SU-DHL-6 (cell line): Measurements from ENCODE around the gene RRP1B.
"Not testable (repeated sequence)": the region's sequence is repeated elsewhere in the genome, so short reads cannot be mapped to it uniquely, and the experiment has no call there.

Source experiments
- H2AFZ ChIP-seq: fragments of 200-600 bp; sonication (generic); 2 replicates; pipeline ENCODE4 v1.6.1; 2014; ENCODE audit warnings: low read depth, mild to moderate bottlenecking, moderate library complexity, mixed read lengths, antibody characterized with exemption, low read length; ENCODE audit not compliant: severe bottlenecking
- H3F3A ChIP-seq: fragments of 200-600 bp; shearing (Covaris generic); 2 replicates; pipeline ENCODE4 v1.6.0; 2016; ENCODE audit warnings: antibody characterized with exemption, mild to moderate bottlenecking; ENCODE audit not compliant: insufficient read depth
- H3K27ac ChIP-seq: fragments of 200-600 bp; sonication (generic); 2 replicates; pipeline ENCODE4 v1.5.1; 2016; ENCODE audit warnings: low read depth, mild to moderate bottlenecking, low read length, moderate library complexity, mixed read lengths
- H3K27me3 ChIP-seq: fragments of 200-600 bp; sonication (generic), shearing (Covaris generic); 2 replicates; pipeline ENCODE4 v1.6.0; 2014; ENCODE audit warnings: mild to moderate bottlenecking, low read length
- H3K36me3 ChIP-seq: fragments of 200-600 bp; sonication (generic); 2 replicates; pipeline ENCODE4 v1.6.1; 2014; ENCODE audit warnings: mild to moderate bottlenecking, low read length, mixed read lengths
- H3K4me2 ChIP-seq: fragments of 300-600, 200-600 bp; shearing (Covaris generic), sonication (generic); 2 replicates; pipeline ENCODE4 v1.6.0; 2014; ENCODE audit warnings: low read length, low read depth, mild to moderate bottlenecking; ENCODE audit not compliant: poor library complexity, severe bottlenecking
- H3K4me3 ChIP-seq: fragments of 200-600 bp; sonication (generic); 2 replicates; pipeline ENCODE4 v1.5.1; 2014; ENCODE audit warnings: antibody characterized with exemption, low read length, mild to moderate bottlenecking, mixed read lengths; ENCODE audit not compliant: insufficient read depth, poor library complexity, severe bottlenecking
- H3K79me2 ChIP-seq: fragments of 200-600 bp; sonication (generic); 2 replicates; pipeline ENCODE4 v1.6.1; 2014; ENCODE audit warnings: mild to moderate bottlenecking, low read length, moderate library complexity; ENCODE audit not compliant: insufficient read depth
- H3K9ac ChIP-seq: fragments of 200-600 bp; sonication (generic); 2 replicates; pipeline ENCODE4 v1.7.0; 2014; ENCODE audit warnings: mild to moderate bottlenecking, low read length
- H3K9me2 ChIP-seq: fragments of 200-600 bp; sonication (generic); replicated peaks from 2 replicates; pipeline ENCODE4 v1.6.1; 2014; ENCODE audit warnings: low read length; ENCODE audit not compliant: insufficient read depth
- H3K9me3 ChIP-seq: fragments of 200-600 bp; sonication (generic); 2 replicates; pipeline ENCODE4 v1.6.1; 2014; ENCODE audit warnings: low read length, mixed read lengths; ENCODE audit not compliant: insufficient read depth
- H4K20me1 ChIP-seq: fragments of 200-600 bp; sonication (generic); 2 replicates; pipeline ENCODE4 v1.6.1; 2014; ENCODE audit warnings: low read depth, mild to moderate bottlenecking, antibody characterized with exemption, low read length, moderate library complexity, mixed read lengths
- CTCF ChIP-seq: fragments of 200-600 bp; sonication (generic); IDR thresholded peaks from one replicate; pipeline ENCODE4 v1.5.1; 2017; ENCODE audit warnings: antibody characterized with exemption, mild to moderate bottlenecking, low read length, moderate library complexity; ENCODE audit not compliant: insufficient read depth, poor library complexity, severe bottlenecking
- EZH2phosphoT487 ChIP-seq: fragments of 200-600 bp; sonication (generic), shearing (Covaris generic); conservative IDR thresholded peaks from 2 replicates; pipeline ENCODE4 v1.6.1; 2018; ENCODE audit warnings: mild to moderate bottlenecking, antibody characterized with exemption, low read length, moderate library complexity, mixed read lengths

The RRP1B gene

GRCh38 chr21:43679951-43680350 is 20.6 kb downstream of the RRP1B start:
- H3K9me3 ChIP-seq: no peaks in the 10 kb centered on the region
- H3K4me2 ChIP-seq: no peak overlapping the region
- 0 out of 2 replicates have a peak, but pooled peaks cover 15% of the 10 kb centered on the region for H3K79me2 ChIP-seq
- TF ChIP-seq CTCF (no peak), EZH2phosphoT487 (no peak)
- no peaks in the 10 kb centered on the region for H3K27me3 ChIP-seq
- H3K9ac ChIP-seq: no peak overlapping the region
- no peak overlapping the region for H3K4me3 ChIP-seq
- H3F3A ChIP-seq: no peaks in the 10 kb centered on the region
- H3K27ac ChIP-seq: no peak overlapping the region
- H3K9me2 ChIP-seq: no peaks in the 10 kb centered on the region
- no peaks in the 10 kb centered on the region; the same call in 1 of the 2 replicates for H4K20me1 ChIP-seq
- peaks cover 20% of the 10 kb centered on the region for H3K36me3 ChIP-seq
- no peak overlapping the region for H2AFZ ChIP-seq

- H3K9me3 ChIP-seq, H3K9me2 ChIP-seq, H3K9ac ChIP-seq, H3K4me2 ChIP-seq, H3K27ac ChIP-seq, H2AFZ ChIP-seq, H4K20me1 ChIP-seq, H3F3A ChIP-seq, H3K4me3 ChIP-seq, H3K27me3 ChIP-seq: not testable (repeated sequence)
- Histone ChIP-seq H3K79me2 (0 out of 2 replicates have a peak, but pooled peaks cover 15% of the 10 kb centered on the region), H3K36me3 (peaks cover 24% of the 10 kb centered on the region)
Observed at GRCh38 chr21:43680421-43680820, 21.1 kb downstream of the RRP1B start.

- no peaks in the 10 kb centered on the region for H3F3A ChIP-seq
- H3K9ac ChIP-seq: no peak overlapping the region
- no peaks in the 10 kb centered on the region for H3K27me3 ChIP-seq
- no peaks in the 10 kb centered on the region for H3K9me2 ChIP-seq
- no peaks in the 10 kb centered on the region; the same call in 1 of the 2 replicates for H4K20me1 ChIP-seq
- TF ChIP-seq EZH2phosphoT487 (no peak), CTCF (no peak)
- no peak overlapping the region for H2AFZ ChIP-seq
- H3K9me3 ChIP-seq: no peaks in the 10 kb centered on the region
- no peak overlapping the region for H3K4me3 ChIP-seq
- H3K27ac ChIP-seq: no peak overlapping the region
- 0 out of 2 replicates have a peak, but pooled peaks cover 15% of the 10 kb centered on the region for H3K79me2 ChIP-seq
- H3K36me3 ChIP-seq: peaks cover 25% of the 10 kb centered on the region
- no peak overlapping the region for H3K4me2 ChIP-seq
Observed at GRCh38 chr21:43681650-43682049, 22.3 kb downstream of the RRP1B start.

- H3K9ac ChIP-seq: no peak overlapping the region
- no peaks in the 10 kb centered on the region for H3K9me3 ChIP-seq
- no peaks in the 10 kb centered on the region; the same call in 1 of the 2 replicates for H4K20me1 ChIP-seq
- no peak overlapping the region for H2AFZ ChIP-seq
- H3K27me3 ChIP-seq: no peaks in the 10 kb centered on the region
- no peak overlapping the region for H3K27ac ChIP-seq
- H3K4me2 ChIP-seq: no peak overlapping the region
- no peak overlapping the region for H3K4me3 ChIP-seq
- no peaks in the 10 kb centered on the region for H3K9me2 ChIP-seq
- 0 out of 2 replicates have a peak, but pooled peaks cover 6% of the 10 kb centered on the region for H3K79me2 ChIP-seq
- peaks cover 19% of the 10 kb centered on the region for H3K36me3 ChIP-seq
- TF ChIP-seq CTCF (no peak), EZH2phosphoT487 (no peak)
- no peaks in the 10 kb centered on the region for H3F3A ChIP-seq
Observed at GRCh38 chr21:43684424-43684823, 25.1 kb downstream of the RRP1B start.
